ENCODE measurements around the gene KDM6B.
"Not testable (repeated sequence)": the region's sequence is repeated elsewhere in the genome, so short reads cannot be mapped to it uniquely, and the experiment has no call there.

Gene KDM6B

GRCh38 chr17:7806587-7806986 lies 27.4 kb upstream of the KDM6B start:
- Histone ChIP-seq H3K79me2 (ENCODE audit: low read length) (no peaks in the 10 kb centered on the region), H3K9me2 (replicated peaks; ENCODE audit: insufficient read depth, low read length) (no peaks in the 10 kb centered on the region), H3K9ac (ENCODE audit: low read length) (no peak overlapping the region), H3K4me2 (ENCODE audit: low read depth, low read length) (no peak overlapping the region), H3F3A (ENCODE audit: insufficient read depth, low read length) (no peaks in the 10 kb centered on the region), H3K27me3 (replicated peaks; ENCODE audit: insufficient read depth, low read length) (peaks cover 88% of the 10 kb centered on the region), H3K4me1 (ENCODE audit: low read length) (no peaks in the 10 kb centered on the region), H3K4me3 (ENCODE audit: low read length) (no peak overlapping the region), H2AFZ (ENCODE audit: low read length) (no peak overlapping the region), H3K36me3 (replicated peaks; ENCODE audit: insufficient read depth, low read length) (no peaks in the 10 kb centered on the region), H3K27ac (ENCODE audit: low read length) (no peak overlapping the region), H3K9me3 (replicated peaks; ENCODE audit: insufficient read depth, low read length) (no peaks in the 10 kb centered on the region), H4K20me1 (ENCODE audit: insufficient read depth, low read length) (no peaks in the 10 kb centered on the region)
- no peak for DNase-seq
- TF ChIP-seq EZH2phosphoT487 (IDR thresholded peaks at IDR 0.05; ENCODE audit: low read length) = no peak
- TF ChIP-seq EZH2 (optimal IDR thresholded peaks at IDR 0.05; ENCODE audit: low read depth, low read length) = no peak
- TF ChIP-seq, protein P1, sequence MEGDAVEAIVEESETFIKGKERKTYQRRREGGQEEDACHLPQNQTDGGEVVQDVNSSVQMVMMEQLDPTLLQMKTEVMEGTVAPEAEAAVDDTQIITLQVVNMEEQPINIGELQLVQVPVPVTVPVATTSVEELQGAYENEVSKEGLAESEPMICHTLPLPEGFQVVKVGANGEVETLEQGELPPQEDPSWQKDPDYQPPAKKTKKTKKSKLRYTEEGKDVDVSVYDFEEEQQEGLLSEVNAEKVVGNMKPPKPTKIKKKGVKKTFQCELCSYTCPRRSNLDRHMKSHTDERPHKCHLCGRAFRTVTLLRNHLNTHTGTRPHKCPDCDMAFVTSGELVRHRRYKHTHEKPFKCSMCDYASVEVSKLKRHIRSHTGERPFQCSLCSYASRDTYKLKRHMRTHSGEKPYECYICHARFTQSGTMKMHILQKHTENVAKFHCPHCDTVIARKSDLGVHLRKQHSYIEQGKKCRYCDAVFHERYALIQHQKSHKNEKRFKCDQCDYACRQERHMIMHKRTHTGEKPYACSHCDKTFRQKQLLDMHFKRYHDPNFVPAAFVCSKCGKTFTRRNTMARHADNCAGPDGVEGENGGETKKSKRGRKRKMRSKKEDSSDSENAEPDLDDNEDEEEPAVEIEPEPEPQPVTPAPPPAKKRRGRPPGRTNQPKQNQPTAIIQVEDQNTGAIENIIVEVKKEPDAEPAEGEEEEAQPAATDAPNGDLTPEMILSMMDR (IDR thresholded peaks at IDR 0.05; ENCODE audit: low read length) = no peak

GRCh38 chr17:7807206-7807605 lies 26.8 kb upstream of the KDM6B start:
- Histone ChIP-seq H3F3A (ENCODE audit: insufficient read depth, low read length) (no peaks in the 10 kb centered on the region), H3K27me3 (replicated peaks; ENCODE audit: insufficient read depth, low read length) (peaks cover 88% of the 10 kb centered on the region), H4K20me1 (ENCODE audit: insufficient read depth, low read length) (no peaks in the 10 kb centered on the region), H3K36me3 (replicated peaks; ENCODE audit: insufficient read depth, low read length) (no peaks in the 10 kb centered on the region), H3K4me3 (ENCODE audit: low read length) (no peak overlapping the region), H3K9me2 (replicated peaks; ENCODE audit: insufficient read depth, low read length) (no peaks in the 10 kb centered on the region), H3K9me3 (replicated peaks; ENCODE audit: insufficient read depth, low read length) (no peaks in the 10 kb centered on the region), H3K79me2 (ENCODE audit: low read length) (no peaks in the 10 kb centered on the region), H2AFZ (ENCODE audit: low read length) (no peak overlapping the region), H3K9ac (ENCODE audit: low read length) (no peak overlapping the region), H3K4me2 (ENCODE audit: low read depth, low read length) (no peak overlapping the region), H3K4me1 (ENCODE audit: low read length) (no peaks in the 10 kb centered on the region), H3K27ac (ENCODE audit: low read length) (no peak overlapping the region)
- TF ChIP-seq EZH2phosphoT487 (IDR thresholded peaks at IDR 0.05; ENCODE audit: low read length) (no peak), EZH2 (optimal IDR thresholded peaks at IDR 0.05; ENCODE audit: low read depth, low read length) (no peak)
- TF ChIP-seq, protein P1 (IDR thresholded peaks at IDR 0.05; ENCODE audit: low read length) = no peak
- DNase-seq = no peak

DNA sequence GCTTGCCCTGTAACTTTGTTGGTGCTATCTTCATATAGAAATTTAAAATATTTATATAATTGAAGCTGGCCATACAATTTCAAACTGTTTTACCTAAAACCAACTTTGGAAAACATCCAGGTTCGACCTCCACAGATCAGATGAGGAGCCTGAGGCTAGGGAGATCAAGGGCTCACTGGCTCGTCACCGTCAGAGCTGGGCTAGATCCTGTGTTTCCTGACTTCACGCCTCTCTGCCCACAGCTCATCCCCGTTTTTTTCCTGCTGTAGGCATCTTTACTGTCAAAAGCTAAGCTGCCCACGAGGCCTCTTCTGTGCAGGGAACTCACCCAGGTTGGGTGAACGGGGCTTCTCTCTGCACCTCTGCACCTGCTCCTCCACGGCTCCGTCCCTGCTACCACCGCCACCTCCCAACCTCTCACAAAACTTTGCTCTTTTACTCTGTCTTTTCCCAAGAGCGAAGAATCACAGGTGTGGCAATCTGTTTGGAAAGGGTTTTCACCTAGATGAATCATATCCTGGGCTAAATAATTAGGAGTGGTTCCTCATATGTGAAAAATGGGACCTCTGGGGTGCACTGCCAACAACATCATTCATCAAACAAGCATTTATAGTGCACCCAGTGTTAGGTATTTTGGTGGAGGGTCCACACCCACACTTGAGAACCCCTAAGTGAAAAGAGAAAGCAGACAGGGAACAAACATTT lies 24.8 kb upstream of the KDM6B start:
- H3K36me3 ChIP-seq (replicated peaks; ENCODE audit: insufficient read depth, low read length) = no peaks in the 10 kb centered on the region
- H3K27ac ChIP-seq (ENCODE audit: low read length) = no peak overlapping the region
- H3F3A ChIP-seq (ENCODE audit: insufficient read depth, low read length) = no peaks in the 10 kb centered on the region
- H4K20me1 ChIP-seq (ENCODE audit: insufficient read depth, low read length) = no peaks in the 10 kb centered on the region
- H2AFZ ChIP-seq (ENCODE audit: low read length) = no peak overlapping the region
- DNase-seq = no peak
- TF ChIP-seq, protein P1 (IDR thresholded peaks at IDR 0.05; ENCODE audit: low read length) = no peak
- no peak for TF ChIP-seq EZH2 (optimal IDR thresholded peaks at IDR 0.05; ENCODE audit: low read depth, low read length)
- TF ChIP-seq EZH2phosphoT487 (IDR thresholded peaks at IDR 0.05; ENCODE audit: low read length) = no peak
- H3K79me2 ChIP-seq (ENCODE audit: low read length) = no peaks in the 10 kb centered on the region
- no peaks in the 10 kb centered on the region for H3K9me2 ChIP-seq (replicated peaks; ENCODE audit: insufficient read depth, low read length)
- no peak overlapping the region for H3K4me3 ChIP-seq (ENCODE audit: low read length)
- H3K9me3 ChIP-seq (replicated peaks; ENCODE audit: insufficient read depth, low read length) = no peaks in the 10 kb centered on the region
- no peaks in the 10 kb centered on the region for H3K4me1 ChIP-seq (ENCODE audit: low read length)
- H3K4me2 ChIP-seq (ENCODE audit: low read depth, low read length) = no peak overlapping the region
- peaks cover 89% of the 10 kb centered on the region for H3K27me3 ChIP-seq (replicated peaks; ENCODE audit: insufficient read depth, low read length)
- no peak overlapping the region for H3K9ac ChIP-seq (ENCODE audit: low read length)

DNA sequence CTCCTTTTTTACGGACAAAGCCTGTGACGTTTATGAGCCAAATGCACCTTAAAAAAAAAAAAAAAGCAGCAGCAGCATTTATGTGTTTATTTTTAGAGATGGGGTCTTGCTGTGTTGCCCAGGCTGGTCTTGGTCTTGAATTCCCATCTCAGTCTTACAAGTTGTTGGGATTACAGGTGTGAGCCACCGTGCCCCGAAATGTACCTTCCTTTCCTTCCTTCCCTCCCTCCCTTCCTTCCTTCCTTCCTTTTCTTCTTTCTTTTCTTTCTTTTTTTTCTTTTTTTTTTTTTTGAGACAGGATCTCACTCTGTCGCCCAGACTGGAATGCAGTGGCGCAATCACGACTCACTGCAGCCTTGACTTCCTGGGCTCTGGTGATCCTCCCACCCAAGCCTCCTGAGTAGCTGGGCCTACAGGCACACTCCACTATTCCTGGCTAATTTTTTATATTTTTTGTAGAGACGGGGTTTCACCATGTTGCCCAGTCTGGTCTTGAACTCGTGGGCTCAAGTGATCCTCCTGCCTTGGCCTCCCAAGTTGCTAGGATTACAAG lies 24.1 kb upstream of the KDM6B start:
- not testable (repeated sequence) for H3F3A ChIP-seq (ENCODE audit: insufficient read depth, low read length); H3K4me3 ChIP-seq (ENCODE audit: low read length); H2AFZ ChIP-seq (ENCODE audit: low read length); DNase-seq; H3K79me2 ChIP-seq (ENCODE audit: low read length); H3K9me2 ChIP-seq (replicated peaks; ENCODE audit: insufficient read depth, low read length); H4K20me1 ChIP-seq (ENCODE audit: insufficient read depth, low read length); H3K27ac ChIP-seq (ENCODE audit: low read length); H3K9me3 ChIP-seq (replicated peaks; ENCODE audit: insufficient read depth, low read length); H3K4me2 ChIP-seq (ENCODE audit: low read depth, low read length); H3K36me3 ChIP-seq (replicated peaks; ENCODE audit: insufficient read depth, low read length); H3K4me1 ChIP-seq (ENCODE audit: low read length); H3K9ac ChIP-seq (ENCODE audit: low read length)
- H3K27me3 ChIP-seq (replicated peaks; ENCODE audit: insufficient read depth, low read length) = peaks cover 90% of the 10 kb centered on the region

All from MM.1S (cell line).